GM18867 (cell line): Measurements from ENCODE around the gene SLC34A3.

Experiments
- ATAC-seq: cut with Tn5 transposase; IDR thresholded peaks from one replicate; pipeline ENCODE4 v1.9.1; 2021; ENCODE audit warnings: mild to moderate bottlenecking, moderate library complexity; ENCODE audit not compliant: unreplicated experiment

SLC34A3 gene

DNA sequence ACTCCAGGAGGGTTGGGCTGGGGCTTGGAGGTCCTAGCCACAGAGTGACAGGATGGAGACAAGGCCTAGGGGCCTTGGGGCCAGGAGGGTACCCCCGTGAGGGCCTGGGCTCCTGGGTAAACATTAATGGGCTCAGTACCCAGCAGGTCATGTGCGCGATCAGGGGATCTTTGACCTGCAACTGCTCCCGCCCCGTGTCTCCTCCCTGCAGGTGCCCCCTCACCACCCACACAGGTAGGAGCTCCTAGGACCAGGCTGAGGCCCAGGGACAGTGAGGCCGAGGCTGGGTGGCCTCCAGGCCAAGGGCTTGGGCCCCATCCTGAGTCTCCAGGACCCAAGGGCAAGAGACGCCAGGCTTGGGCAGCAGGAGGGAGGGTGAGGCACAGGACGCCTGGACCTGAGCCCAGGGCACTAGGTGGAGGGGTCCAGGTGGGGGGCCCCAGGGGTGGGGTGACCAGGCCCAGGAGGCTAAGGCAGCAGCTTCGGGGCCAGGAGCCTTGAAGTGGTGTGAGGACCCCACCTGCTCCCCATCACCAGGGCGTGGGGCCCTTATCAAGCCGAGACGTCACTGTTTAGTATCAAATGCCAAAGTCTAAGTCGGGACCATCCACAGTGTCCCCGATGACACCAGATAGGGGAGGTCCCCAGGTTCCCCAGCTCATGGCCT lies at the start of gene SLC34A3:
TSS of gene SLC34A3 (plus strand) at position 197 of the 667 bp plus-strand sequence. CDS start 802 bp downstream, outside the sequence.
- no peak for ATAC-seq

DNA sequence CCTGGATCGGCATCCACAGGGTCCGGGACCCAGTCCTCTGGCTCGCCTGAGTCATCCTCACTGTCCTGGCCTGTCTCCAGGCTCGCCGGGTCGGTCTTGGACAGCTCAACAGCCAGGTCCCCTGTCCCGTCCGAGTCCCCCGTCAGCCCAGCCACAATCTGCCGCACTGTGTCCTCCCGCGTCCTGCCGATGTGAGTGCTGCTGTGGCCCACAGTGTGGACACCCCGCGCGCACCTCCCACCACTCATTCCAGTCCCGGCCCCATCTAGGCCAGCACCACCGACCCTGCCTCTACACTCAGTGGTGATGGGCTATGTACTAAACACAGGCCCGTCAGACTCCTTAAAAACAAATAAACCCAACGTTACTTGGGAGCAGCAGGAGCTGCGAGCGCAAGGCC lies 49.0 kb upstream of the SLC34A3 start:
- no peak for ATAC-seq

DNA sequence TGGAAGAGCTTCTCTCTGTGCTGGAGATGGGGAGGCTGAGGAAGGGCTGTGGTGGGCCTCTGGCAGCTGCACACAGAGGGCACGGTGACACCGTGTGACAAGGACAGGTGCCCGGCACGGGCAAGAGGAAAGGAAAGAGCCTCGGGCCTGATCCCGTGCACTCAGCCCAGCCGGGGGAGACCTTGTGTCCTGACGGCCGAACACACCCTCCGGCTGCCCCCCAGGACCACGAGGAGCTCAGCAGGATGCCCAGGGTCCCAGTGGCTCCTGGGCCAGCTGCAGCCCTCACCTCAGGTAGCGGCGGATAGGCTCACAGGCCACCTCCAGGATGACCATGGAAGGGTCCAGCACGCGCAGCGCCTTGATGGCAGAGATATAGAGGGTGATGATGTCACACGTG lies 47.9 kb upstream of the SLC34A3 start:
- no peak for ATAC-seq

DNA sequence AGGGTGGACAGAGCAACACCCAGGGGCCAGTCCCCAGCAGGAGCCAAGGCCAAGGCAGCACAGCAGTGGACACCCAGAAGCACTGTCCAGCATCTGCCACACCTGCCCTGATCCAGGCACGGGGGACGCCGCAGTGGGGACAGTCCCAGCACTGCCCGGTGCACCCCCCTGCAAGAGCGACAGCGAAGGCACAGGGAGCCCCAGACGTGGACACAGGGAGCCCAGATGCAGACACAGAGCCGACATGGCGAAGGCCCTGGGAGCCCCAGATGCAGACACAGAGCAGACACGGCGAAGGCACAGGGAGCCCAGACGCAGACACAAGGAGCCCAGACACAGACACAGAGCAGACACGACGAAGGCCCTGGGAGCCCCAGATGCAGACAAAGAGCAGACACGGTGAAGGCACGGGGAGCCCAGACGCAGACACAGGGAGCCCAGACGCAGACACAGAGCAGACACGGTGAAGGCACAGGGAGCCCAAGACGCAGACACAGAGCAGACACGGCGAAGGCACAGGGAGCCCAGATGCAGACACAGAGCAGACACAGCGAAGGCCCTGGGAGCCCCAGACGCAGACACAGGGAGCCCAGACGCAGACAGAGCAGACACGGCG lies 46.6 kb upstream of the SLC34A3 start:
- ATAC-seq: no peak

DNA sequence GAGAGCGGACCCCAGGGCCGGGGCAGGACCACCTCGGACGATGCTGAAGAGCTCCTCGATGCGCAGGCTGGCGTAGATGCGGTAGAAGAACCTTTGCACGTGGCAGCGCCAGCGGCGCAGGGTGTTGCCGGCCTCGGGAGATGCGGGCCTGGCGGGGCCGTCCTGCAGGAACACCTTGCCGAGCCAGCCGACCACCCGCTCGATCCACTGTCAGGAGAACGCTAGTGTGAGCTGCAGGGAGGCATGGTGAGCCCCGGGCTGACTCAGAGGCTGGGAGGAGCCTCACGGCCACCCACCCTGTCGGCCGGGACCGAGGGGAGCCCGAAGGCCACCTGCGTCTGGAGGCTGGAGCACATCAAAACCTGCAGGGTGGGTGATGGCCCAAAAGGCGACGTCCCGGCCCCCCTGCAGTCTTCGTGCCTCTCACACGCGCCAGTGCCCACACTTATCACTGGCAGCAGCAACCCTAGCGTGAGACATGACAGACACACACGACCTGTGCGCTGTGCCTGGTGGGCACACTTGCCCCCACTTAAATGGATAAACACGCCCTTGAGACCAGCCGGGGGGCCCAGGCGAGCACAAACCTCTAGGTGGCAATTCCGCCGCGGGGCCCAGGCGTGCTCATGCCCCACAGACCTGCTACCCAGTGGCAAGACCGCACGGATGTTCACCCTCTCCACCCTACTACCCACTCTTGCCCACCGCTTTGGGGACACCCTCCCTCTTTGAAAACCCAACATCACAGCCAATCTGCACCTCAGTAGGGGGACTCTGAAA lies 45.6 kb upstream of the SLC34A3 start:
- ATAC-seq: no peak

DNA sequence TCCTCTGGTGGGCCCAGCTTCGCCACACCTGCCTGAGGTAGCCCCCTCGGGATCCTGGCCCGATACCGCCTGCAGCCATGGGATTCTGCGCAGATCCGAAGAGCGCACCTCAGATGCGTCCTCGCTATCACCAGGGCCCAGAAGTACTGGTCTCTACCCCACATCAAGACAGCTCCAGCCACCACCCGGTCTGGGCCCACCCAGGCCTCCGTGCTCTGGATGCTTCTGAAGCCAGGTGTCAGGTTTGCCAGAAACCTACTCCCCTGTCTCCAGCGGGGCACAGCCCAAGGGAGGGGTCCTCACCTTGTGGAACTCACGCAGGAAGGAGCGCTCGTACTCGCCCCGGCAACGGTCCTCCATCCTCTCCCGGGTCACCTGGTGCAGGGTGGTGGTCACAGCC lies 44.8 kb upstream of the SLC34A3 start:
- no peak for ATAC-seq

DNA sequence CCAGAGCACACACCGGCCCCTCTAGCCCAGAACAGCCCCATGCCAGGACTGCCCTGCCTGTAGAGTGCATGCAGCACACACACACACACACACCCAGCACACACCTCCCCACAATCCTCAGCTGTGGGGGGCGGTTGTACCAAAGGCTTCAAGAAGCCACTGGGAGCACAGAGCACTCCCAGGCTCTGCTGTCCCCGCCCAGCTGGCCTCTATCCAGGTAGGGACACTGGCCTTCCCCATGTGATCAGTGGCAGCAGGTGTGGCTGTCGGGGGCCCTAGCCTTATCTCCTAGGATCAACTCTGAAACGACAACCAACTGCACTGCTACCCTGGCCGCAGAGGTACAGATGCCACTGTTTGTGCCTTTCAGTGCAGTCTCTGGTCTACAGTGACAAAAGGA lies 44.3 kb upstream of the SLC34A3 start:
- no peak for ATAC-seq

DNA sequence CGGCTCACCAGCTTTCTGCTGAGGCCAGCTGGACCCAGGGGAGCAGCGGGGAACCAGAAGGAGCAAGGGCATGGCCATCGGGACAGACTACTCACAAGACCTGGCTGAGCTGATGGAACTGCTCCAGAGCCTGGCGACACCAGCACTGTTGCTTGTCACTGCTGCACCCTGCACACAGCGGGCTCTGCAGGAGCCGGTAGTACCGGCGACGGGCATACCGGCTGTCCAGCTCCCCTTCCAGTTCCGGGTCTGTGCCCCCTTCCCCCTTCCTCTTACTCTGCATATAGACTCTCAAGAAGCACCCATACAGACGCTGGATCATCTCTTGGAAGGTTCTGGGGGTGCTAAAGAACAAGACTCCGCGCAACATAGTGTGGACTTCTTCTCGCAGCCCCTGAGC lies 43.3 kb upstream of the SLC34A3 start:
- no peak for ATAC-seq

DNA sequence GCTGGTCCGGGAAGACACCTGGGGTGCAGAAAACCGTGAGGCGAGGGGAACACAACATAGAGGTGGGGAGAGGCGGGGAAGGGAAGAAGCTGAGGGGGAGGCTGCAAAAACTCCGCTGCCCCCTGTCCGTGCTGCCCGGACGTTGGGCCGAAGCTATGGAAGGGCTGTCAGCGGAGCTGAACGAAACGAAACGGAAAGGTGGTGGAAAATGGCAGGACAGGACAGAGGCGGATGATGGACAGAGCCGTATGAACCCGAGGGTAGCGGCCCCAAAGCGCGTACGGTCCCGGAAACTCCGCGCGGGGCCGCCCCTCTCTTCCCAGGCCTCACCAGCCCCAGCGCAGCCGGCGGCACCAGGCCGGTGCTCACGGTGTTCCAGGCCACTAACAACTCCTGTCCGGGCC lies 42.6 kb upstream of the SLC34A3 start:
- no peak for ATAC-seq

DNA sequence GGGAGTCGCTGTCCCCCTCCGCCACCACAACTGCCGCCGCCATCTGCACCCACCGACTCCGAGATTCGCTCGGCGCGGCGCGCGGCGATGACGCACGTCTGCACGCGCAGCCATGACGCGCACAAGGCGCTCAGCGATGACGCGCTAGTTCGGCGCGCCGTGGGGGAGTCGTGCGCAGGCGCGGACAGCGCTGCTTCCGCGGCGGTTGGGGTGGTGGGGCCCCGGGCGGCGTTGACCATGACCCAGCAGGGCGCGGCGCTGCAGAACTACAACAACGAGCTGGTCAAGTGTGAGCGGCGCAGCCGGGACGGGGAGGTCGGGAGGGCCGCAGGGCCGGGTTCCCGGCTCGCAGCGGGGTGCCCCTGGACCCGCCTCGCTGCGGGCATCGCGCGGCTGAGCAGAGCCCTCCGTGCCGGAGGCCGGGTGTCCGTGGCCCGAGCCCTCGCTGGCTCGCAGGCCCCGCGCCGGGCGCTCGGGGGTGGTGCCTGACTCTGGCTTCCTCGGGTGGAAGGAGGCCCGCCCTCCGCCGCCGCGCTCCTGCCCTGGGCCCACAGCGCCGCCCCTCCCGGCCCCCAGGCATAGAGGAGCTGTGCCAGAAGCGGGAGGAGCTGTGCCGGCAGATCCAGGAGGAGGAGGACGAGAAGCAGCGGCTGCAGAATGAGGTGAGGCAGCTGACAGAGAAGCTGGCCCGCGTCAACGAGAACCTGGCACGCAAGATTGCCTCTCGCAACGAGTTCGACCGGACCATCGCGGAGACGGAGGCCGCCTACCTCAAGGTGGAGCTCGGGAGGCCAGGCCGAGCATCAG lies 42.0 kb upstream of the SLC34A3 start, which contains the start of the genes ANAPC2 and SSNA1:
TSS of gene ANAPC2 (minus strand) at position 71 of the 807 bp plus-strand sequence. CDS start at position 43, 28 bp downstream.
TSS of gene SSNA1 (plus strand) at position 187 of the 807 bp plus-strand sequence. CDS start at position 238, 51 bp downstream.
- ATAC-seq: peak; percentile 79

DNA sequence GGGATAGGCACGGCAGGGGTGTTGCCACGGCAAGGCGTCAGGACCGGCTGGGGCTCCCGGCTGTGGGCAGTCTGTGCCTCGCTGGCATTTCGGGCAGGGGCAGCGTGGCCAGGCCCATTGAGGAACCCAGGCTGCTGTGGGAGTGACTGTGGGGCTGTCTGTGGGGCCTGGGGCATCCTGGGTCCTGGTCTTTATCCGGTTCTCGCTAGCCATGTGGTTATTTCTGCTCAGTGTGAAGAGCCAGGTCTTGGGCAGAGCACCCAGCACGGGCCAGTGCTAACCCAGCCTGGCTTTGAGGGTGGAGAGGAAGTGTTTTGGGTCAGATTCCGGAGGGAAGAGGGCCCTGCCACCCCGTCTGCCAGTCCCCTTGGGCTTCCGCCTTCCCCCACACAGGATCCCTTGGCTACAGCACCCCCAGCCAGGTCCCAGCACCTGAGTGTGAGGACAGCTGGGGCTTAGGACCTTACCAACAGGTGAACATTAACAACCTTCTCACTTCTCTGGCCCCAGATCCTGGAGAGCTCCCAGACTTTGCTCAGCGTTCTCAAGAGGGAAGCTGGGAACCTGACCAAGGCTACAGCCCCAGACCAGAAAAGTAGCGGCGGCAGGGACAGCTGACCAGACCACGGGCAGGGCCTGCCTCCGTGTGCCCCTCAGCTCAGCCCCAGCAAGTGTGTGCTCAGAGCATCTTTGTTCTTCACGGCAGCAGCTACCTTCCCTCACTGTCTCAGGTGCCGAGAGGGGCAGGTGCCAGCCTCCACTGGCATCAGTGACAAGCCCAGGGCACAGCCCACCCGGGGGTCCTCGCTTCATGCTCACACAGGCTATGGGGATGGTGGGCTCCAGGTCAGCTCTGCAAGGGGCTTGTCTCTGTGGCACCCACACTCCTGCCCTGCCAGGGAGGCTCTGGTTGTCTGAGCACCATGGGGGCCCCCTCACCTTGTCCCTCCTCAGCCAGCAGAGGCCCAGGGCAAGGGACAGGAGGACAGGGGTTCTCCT lies 41.1 kb upstream of the SLC34A3 start:
- ATAC-seq: no peak

DNA sequence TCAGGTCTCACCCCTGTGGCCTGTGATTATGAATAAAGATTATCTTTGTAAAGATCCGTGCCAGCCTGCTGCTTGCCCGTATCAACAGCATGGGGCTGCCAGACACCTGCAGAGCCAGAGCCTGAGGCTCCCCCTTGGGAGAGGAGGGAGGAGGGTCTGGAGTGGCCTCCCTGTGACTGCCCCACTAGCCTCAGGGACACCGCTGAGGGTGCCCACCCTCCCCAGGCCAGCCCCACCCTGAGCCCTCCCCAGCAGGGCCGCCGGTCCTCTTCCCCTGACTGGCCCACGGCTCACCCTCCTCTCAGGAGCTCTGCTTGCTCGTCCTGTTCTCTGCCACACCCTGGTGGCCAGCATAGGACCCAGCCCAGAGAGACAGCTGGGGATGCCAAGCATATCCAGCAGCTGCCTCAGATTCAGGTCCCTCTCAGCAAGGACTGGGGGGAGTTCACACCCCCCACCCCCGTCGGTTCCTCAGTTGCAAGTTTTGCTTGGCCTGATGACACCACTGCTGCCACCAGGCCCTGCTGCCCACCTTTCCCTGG lies 40.3 kb upstream of the SLC34A3 start:
- ATAC-seq: no peak

DNA sequence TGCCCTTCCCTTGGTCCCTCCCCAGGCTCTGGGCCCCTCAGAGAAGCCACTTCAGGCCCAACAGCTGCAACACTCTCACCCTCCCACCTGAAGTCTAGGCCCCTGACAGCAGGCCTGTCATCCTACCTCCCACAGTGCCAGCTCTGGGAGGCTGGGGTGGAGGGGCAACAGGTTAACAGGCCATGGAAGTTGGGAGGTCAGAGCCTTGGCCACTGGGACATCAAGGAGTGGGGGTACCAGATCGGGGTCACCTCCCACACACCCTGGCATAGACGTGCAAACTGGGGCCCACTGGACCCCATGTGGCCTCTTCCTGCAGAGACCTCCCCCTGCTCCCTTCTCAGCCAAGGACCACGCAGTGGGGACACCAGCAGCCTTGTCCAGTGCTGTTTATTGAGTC lies 39.5 kb upstream of the SLC34A3 start:
- no peak for ATAC-seq

DNA sequence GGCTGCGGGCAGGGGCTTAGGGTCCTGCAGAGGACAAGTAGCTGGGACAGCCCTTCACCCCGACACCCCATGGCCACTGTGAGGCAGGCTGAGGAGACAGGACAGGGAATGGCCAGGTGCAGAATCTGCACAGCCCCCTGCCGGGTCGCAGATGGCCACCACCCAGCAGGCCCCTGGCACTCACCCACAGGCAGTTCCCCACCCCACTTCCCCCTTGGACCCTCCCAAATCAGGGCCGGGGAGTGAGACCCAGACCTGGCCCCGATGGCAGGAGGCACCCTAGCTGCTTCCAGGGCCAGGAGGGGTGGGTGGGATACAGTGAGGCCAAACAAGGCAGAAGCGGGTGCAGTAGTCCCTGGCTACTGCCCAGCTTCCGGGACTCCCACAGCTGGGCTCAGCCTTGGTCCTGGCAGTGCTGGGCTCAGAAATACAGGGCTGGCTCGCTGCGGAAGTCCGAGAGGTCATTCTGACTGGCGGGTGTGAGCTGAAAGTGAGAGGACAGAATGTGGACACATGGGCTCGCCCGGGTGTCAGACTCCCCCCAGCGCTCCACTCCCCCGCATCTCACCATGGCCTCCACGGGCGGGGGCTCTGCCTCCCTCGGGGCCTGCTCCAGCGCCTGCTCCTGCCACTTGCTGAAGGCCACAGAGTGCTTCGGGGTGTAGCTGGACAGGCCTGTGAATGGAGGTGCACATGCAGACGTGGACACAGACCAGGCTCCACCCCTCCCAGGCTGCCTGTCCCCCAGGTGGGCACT lies 38.8 kb upstream of the SLC34A3 start:
- no peak for ATAC-seq

DNA sequence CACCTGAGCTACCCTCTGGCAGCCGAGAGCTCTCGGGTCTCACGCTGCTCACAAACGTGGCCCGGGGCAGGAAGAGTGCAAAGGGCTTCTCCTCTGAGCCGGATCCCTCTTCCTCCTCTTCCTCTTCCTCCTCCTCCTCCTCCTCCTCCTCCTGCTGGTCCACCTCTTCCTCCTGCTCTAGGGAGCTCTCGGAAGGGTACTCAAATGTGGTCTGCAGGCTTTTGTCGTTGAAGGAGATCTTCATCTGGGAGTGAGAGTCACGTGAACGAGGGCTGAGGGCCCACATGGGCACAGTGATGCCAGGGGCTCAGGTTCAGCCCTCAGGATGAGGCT lies 38.3 kb upstream of the SLC34A3 start:
- ATAC-seq: no peak

DNA sequence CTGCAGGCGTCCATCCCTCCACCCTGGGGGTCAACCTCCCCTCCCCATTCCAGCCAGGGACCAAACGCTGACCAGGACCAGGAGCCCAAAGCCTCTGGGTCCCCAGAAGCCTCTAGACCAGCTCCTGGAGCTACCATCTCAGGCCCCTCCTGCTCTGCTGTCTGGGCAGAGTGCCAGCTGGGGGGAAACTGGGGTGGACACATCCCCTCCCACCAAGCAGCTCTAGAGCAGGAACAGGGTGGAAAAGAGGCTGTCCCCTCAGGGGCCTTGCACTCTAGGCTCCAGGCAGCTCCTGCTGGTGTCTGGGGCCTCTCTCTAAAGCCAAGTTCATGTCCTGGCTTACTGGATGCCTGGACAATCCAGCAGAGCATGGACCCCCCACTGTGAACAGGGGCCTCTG lies 37.8 kb upstream of the SLC34A3 start:
- ATAC-seq: no peak

DNA sequence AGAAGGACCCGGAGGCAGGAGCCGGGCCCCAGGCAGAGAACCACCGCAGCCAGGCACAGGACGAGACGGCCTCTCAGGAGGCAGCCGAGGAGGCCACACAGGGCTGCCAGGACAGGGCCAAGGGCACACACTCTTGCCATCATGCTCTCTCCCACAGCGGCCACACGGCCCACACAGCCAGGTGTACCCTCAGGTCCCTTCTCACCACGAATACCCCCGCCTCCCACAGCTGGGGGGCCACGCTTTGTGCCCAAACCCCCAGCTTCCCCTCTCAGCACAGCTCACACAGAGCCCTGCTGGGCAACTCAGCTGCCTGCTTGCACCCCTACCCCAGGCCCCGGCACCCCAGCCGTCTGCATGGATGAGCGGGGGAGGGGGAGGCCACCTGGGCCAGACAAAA lies 36.9 kb upstream of the SLC34A3 start:
- no peak for ATAC-seq

DNA sequence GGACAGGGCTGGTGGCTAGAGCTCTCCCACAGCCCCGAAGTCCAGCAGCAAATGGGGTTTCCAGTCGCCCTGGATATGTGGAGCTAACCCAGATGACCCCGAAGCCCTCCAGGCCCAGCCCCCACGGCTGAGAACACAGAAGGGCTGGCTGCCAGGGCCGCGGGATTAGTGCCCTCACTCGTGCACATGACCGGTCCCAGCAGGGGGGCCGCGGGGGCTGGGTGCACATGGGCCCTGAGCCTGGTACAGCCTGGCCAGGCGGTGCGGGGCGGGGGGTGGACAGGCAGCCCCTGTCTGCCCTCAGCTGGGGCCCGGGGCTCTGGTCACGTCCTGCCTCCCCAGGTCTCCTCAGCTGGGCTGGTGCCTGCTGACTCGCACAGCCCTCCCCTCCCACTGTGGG lies 36.3 kb upstream of the SLC34A3 start:
- no peak for ATAC-seq

DNA sequence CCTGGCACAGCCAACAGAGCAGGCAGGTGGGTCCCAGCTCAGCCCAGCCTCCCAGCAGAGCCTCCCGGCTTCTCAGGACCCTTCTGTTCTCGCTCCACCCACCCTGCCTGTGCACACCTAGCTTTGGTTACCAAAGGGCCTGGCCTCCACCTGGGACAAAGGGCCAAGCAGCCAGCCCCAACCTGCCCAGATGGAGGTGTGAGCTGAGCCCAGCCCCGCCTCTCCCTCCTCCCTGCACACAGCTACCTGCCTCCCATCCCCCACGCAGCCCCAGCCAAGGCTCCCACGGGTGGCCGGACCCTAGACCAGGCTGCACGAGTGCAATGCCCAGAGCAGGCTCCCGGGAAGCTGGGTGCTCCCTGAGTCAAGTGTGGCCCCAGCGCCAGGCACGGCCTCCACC lies 35.8 kb upstream of the SLC34A3 start:
- ATAC-seq: no peak
